Stromal cell of bone marrow (primary cell): ENCODE results near the gene ADAMTS16.
"Not testable (repeated sequence)": the region's sequence is repeated elsewhere in the genome, so short reads cannot be mapped to it uniquely, and the experiment has no call there.

Experiments
- DNase-seq: peaks from one replicate; pipeline ENCODE4 v3.0.0-alpha.2; 2012; ENCODE audit warnings: low read depth

The ADAMTS16 gene

DNA sequence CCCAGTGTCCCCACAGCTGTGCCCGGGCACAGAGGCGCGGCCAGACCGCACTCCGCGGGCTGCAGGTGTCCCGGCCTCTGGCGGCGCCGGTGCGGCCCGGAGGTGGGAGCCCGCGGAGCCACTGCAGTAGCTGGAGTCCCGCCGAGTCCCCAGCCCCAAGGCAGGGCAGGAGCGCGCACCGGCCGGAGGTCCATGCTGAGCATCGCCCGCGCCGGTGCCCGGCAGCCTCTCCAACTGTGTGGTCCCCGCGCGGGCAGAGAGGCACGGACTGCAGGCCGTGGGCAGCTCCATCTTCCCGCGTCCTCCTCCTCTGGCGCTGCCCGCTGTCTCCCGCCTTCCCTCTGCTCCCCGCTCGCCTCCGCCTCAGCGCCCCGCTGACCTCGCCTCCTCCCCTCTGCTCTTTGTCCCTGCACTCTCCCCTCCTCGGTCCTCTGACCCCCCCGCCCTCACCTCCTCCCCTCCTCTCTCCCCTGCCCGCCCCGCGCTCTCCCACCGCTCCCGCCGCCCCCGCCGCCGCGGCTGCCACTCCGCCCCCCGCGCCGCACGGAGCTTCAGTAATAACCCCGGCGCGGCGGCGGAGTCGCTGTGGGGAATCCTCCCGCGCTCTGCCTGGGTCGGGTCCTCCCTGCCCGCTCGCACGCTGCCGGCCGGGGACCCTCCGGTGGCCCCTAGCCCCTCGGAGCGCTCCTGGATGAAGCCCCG lies at the start of gene ADAMTS16:
TSS of gene ADAMTS16 (plus strand) at position 554 of the 702 bp plus-strand sequence. CDS start at position 692, 138 bp downstream.
- no peak for DNase-seq

GRCh38 chr5:5092149-5092548 lies 48.0 kb upstream of the ADAMTS16 start:
- DNase-seq = no peak

- DNase-seq = no peak
Observed at GRCh38 chr5:5100635-5101034, 39.5 kb upstream of the ADAMTS16 start.

GRCh38 chr5:5101676-5102075 lies 38.5 kb upstream of the ADAMTS16 start:
- no peak for DNase-seq

GRCh38 chr5:5103245-5103644 lies 36.9 kb upstream of the ADAMTS16 start:
- no peak for DNase-seq

GRCh38 chr5:5104550-5104949 lies 35.6 kb upstream of the ADAMTS16 start:
- DNase-seq = no peak

- DNase-seq = no peak
Observed at GRCh38 chr5:5105531-5105930, 34.6 kb upstream of the ADAMTS16 start.

GRCh38 chr5:5116956-5117355 lies 23.2 kb upstream of the ADAMTS16 start:
- no peak for DNase-seq

DNA sequence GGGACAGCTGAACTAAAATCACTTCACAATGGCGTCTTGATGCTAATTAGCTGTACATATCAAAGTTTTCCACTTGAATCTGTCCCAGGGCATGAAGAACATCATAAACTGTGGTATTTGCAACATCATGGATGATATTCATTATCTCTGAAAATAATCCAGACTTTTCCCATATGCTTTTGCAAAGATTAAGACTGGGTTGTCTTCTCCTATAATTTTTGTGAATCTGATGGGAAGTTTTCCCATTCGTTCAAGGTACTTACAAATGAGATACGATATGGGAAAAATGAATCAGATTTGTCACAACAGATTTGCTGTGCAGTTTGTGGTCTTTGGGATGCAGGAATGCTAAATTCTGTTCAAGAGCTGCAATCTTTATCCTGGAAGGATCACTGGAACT lies 17.4 kb upstream of the ADAMTS16 start:
- DNase-seq = no peak

DNA sequence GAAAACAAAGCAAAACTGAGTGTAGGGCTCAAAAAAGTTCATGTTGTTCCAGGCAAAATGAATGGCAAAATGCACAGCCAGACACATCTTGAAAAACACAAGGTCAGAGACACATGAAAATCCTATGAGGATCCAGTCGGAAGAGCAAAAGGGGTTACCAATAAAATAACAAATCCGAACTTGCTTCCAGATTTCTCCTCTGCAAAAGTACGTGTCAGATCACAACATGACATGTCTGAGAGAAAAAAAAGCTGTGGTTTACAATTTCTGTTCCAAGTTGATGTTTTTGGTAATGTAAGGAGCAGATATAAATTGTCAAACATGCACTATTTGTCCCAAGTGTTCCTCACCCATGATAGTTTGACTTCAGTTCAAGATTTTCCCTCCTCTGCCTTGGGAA lies 15.9 kb upstream of the ADAMTS16 start:
- no peak for DNase-seq

- DNase-seq = peak; percentile 10
Observed at GRCh38 chr5:5126444-5126843, 13.7 kb upstream of the ADAMTS16 start.

DNA sequence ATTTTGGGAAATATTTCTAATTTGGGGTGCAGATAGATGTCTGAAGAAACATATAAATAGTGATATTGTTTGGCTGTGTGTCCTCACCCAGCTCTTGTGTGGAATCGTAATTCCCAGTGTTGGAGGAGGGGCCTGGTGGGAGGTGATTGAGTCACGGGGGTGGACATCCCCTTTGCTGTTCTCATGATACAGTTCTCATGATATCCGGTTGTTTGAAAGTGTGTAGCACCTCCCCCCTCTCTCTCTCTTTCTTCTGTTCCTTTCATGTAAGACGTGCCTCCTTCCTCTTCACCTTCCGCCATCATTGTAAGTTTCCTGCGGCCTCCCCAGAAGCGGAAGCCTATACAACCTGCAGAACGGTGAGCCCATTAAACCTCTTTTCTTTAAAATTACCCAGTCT lies 11.4 kb upstream of the ADAMTS16 start:
- no peak for DNase-seq

GRCh38 chr5:5132234-5132633 lies 7.9 kb upstream of the ADAMTS16 start:
- no peak for DNase-seq

DNA sequence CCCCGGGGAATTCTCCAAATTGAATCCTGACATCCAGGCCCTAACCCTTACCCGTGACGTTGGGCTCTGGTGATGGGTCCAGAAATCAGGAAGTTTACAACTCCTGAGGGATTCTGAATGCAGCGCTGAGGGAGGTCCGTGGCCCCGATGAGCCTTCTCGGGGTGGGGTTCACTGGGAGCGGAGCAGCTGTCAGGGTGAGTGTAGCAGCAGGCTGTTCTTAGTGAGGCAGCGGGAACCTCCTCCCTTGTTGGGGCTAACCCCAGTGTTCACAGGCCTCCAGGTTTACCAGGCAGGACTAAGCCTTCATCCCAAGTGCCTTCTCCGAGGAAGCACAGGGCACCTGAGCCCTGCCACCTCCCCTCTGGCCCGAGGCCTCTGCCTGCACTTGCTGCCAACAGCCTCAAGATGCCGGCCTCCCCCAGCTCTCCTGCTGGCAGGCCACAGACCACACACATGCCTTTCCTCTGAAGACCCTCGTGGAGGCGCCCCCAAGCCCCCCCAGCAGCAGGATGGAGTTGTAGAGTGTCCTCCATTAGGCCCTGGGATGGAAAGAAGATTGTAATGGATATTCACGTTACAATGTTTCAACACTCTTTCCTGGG lies 7.3 kb upstream of the ADAMTS16 start:
- DNase-seq = no peak

DNA sequence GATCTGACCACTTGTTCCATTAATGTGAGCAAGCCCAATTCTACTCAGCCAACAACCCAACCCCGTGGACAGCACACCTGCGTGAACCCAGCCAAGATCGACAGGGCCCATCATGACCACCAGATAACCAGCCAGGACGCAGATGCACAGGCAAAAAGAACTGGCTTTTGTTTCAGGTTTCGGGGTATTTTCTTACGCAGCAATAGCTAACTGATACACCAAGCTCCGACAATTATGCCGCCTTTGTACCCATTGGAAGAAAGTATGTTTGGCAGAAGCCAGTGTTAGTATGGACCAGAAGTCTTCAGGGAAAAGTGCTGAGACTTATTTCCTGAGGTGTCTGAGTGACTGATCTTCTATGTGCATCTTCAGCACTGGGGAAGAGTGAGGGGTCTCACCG lies 6.0 kb upstream of the ADAMTS16 start:
- DNase-seq = no peak

DNA sequence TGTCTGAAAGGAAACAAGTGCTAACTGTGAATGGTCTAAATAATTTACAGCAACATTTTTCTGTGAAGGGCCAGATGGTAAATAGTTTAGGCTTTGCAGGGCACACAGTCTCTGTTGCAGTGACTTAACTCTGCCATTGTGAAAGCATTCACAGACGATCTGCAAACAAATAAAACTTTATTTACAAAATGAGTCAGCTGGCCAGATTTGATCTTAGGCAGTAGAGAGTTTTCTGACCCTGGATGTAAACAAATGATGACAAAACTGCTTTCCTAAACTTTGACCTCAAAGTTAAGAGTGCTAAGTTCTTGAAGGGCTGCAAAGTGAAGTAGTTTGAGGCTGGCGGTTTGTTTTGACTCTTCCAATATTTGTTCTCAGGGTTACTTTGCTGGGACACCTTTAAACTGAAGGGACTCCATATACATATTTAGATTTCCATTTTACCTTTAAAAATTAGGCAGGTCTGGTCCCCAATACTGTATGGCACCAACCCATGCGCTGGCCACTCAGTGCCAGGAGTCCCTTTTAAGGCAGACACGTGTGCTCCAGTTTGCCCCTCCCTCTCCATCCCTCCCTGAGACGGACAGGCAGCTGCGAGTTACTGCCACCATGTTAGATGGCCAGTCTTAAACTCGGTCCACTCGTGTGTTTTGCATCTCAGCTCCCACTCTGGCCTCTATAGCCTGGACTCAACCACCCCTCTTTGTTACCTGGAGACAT lies 4.0 kb upstream of the ADAMTS16 start:
- DNase-seq = no peak

DNA sequence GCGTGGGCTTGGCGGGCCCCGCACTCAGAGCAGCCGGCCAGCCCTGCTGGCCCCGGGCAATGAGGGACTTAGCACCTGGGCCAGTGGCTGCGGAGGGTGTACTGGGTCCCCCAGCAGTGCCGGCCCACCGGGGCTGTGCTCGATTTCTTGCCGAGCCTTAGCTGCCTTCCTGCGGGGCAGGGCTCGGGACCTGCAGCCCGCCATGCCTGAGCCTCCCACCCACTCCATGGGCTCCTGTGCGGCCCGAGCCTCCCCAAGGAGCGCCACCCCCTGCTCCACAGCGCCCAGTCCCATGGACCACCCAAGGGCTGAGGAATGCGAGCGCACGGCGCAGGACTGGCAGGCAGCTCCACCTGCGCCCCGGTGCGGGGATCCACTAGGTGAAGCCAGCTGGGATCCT lies 2.3 kb upstream of the ADAMTS16 start:
- DNase-seq = not testable (repeated sequence)

DNA sequence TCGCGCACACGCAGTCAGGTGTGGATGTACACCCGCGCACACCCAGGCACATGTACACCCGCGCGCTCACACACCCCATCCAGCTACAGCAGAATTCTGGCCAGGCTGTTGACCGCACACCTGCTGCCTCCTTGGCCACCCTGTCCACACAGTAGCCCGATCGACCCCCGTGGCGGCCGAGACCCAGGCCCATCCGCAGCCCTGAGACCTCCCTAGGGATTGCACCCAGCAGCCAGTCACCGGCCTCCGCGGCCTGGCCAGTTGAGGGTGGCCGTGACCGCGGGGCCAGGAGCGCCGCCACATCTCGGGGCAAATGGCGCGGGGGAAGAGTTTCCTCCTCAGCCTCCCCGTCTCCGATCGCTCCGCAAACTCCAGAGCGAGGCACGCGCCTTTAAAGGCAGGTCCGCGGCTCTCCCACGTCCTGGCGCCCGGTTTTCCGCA lies 774 bp upstream of the ADAMTS16 start:
- DNase-seq = no peak

DNA sequence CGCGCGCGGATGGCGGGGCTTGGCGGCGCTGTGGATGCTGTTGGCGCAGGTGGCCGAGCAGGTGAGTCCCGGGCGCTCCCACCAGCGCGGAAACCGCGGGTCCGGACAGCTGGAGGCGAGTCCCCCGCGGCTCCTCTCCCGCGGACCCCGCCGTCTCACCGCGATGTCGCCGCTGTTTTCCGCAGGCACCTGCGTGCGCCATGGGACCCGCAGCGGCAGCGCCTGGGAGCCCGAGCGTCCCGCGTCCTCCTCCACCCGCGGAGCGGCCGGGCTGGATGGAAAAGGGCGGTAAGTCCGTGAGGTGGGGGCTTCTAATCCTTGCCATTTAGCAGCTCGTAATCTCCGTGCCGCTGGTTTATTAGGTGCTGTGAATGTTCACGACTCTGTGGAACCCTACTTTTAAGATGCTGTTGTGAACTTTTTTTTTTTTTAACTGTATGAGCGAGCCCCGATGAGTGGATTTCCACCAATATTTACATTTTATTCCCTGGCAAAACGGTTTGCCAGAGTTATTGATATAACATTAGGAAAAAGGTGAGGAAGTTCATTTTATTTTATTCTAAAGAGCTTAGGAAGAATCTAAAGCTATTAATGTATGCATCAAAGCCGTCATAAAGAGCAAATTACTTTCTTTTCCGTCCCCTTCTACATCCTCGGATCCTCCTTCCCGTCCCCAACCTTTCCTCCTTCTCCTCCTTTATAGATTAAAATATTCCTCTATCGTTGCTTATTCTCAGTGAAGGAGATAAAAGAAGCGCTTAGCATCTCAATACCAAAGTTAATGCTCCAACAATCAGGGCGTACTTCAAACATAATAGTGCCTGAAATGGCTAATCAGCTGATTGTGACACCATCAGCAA lies 579 bp downstream of the ADAMTS16 start:
- DNase-seq = no peak

- no peak for DNase-seq
Observed at GRCh38 chr5:5141339-5141599, 1.1 kb downstream of the ADAMTS16 start.

GRCh38 chr5:5141625-5142525 lies 1.7 kb downstream of the ADAMTS16 start:
- DNase-seq = peak; percentile 25

- DNase-seq = no peak
Observed at GRCh38 chr5:5144441-5144840, 4.3 kb downstream of the ADAMTS16 start.
